Neural crest cell (in vitro differentiated cells): Measurements from ENCODE around the gene GSE1. TPM values are rescaled to one million over a fixed set of nuclear protein-coding genes. Genes with fewer than 3 reads are reported as not detected.

Source experiments
- DNase-seq: peaks from one replicate; pipeline ENCODE4 v3.0.0; 2021; ENCODE audit warnings: low read depth, mixed read lengths, low spot score
- H3K27ac Mint-ChIP-seq: one replicate; pipeline ENCODE4 v1.8.0; 2021; ENCODE audit warnings: mild to moderate bottlenecking, mixed read lengths; ENCODE audit not compliant: unreplicated experiment
- H3K27me3 Mint-ChIP-seq: 2 replicates; pipeline ENCODE4 v1.8.0; 2021; ENCODE audit warnings: low read depth, mild to moderate bottlenecking, mixed read lengths
- H3K36me3 Mint-ChIP-seq: 2 replicates; pipeline ENCODE4 v1.8.0; 2021; ENCODE audit warnings: low read depth, mild to moderate bottlenecking, mixed read lengths
- H3K4me1 Mint-ChIP-seq: 2 replicates; pipeline ENCODE4 v1.8.0; 2021; ENCODE audit warnings: mixed read lengths
- H3K4me3 Mint-ChIP-seq: one replicate; pipeline ENCODE4 v1.8.0; 2021; ENCODE audit warnings: mild to moderate bottlenecking, mixed read lengths
- H3K9me3 Mint-ChIP-seq: 2 replicates; pipeline ENCODE4 v1.8.0; 2021; ENCODE audit warnings: mixed read lengths
- total RNA-seq: library from RNA; stranded (reverse); gene quantifications from 2 replicates; pipeline ENCODE4 v1.2.1, GENCODE V29; 2021
- TF ChIP-seq, protein P1 (sequence below): fragments of 200-600 bp; sonication (generic); conservative IDR thresholded peaks from 2 replicates; pipeline ENCODE4 v1.5.0; 2021; ENCODE audit warnings: antibody characterized with exemption, mild to moderate bottlenecking

The GSE1 gene
- total RNA-seq, 1 donor from 2014 or later, result 27.3 TPM

DNA sequence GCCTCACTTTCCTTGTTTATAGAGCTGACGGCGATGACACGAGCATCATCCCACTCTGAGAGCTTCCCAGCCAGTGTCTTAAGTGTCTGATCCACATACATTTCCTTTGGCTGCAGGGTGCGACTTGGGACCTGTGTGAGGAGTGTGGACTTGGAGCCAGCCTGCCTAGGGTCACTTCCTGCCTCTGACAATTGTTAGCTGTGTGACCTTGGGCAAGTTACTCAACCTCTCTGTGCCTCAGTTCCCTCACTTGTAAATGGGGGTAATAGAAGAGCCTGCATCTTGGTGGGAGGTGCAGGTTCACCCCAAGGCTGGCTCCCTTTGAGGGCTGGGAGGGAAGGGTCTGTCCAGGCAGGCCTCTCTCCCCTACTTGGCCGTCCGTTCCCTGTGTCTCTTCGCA, 27.4 kb upstream of the GSE1 start:
- TF ChIP-seq, protein P1, sequence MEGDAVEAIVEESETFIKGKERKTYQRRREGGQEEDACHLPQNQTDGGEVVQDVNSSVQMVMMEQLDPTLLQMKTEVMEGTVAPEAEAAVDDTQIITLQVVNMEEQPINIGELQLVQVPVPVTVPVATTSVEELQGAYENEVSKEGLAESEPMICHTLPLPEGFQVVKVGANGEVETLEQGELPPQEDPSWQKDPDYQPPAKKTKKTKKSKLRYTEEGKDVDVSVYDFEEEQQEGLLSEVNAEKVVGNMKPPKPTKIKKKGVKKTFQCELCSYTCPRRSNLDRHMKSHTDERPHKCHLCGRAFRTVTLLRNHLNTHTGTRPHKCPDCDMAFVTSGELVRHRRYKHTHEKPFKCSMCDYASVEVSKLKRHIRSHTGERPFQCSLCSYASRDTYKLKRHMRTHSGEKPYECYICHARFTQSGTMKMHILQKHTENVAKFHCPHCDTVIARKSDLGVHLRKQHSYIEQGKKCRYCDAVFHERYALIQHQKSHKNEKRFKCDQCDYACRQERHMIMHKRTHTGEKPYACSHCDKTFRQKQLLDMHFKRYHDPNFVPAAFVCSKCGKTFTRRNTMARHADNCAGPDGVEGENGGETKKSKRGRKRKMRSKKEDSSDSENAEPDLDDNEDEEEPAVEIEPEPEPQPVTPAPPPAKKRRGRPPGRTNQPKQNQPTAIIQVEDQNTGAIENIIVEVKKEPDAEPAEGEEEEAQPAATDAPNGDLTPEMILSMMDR, result no peak
- no peak for DNase-seq
- peaks cover 69% of the 10 kb centered on the region for H3K27me3 Mint-ChIP-seq
- peaks cover 56% of the 10 kb centered on the region for H3K4me1 Mint-ChIP-seq
- peak overlapping the region; percentile 76 for H3K27ac Mint-ChIP-seq
- peak overlapping the region; percentile 18 for H3K4me3 Mint-ChIP-seq
- H3K9me3 Mint-ChIP-seq, result no peaks in the 10 kb centered on the region
- H3K36me3 Mint-ChIP-seq, result no peaks in the 10 kb centered on the region

DNA sequence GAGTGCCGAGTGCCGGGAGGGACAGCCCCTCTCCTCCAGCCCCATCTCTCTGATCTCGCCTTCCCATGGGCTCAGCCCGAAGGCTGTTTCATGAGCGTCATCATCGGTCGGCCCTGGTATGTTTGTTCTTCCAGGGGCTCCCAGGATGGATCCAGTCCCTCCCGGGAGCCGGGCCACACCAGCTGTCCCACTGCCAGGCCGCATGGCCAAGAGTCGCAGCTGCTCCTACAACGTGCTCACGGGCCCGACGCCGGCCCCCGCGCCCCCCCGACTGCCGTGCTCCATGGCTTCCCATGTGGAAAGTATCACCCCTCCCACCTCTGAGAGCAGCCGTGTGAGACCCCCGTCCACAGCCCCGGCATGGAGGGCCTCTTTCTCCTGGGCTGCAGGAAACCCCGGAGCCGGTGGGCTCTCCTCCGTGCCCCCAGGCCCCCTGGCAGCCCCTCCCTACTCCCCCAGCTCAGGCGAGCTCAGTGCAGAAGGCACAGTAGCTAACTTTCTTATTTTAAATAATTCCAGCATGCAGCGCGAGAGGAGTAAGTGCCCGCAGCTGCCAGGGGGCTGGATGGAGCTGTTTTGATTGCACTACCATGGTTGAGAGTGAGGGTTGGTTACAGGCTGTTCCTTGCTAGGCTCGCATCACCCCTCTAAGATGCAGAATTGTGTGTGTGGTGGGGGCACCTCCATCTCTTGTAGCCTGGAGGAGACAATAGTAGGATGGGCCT, 26.6 kb upstream of the GSE1 start:
- Mint-ChIP-seq H3K4me1 (peaks cover 51% of the 10 kb centered on the region), H3K27me3 (peaks cover 62% of the 10 kb centered on the region), H3K4me3 (peak overlapping the region; percentile 18), H3K27ac (peak overlapping the region; percentile 76), H3K36me3 (no peaks in the 10 kb centered on the region), H3K9me3 (no peaks in the 10 kb centered on the region)
- DNase-seq, result no peak
- TF ChIP-seq, protein P1, result no peak

DNA sequence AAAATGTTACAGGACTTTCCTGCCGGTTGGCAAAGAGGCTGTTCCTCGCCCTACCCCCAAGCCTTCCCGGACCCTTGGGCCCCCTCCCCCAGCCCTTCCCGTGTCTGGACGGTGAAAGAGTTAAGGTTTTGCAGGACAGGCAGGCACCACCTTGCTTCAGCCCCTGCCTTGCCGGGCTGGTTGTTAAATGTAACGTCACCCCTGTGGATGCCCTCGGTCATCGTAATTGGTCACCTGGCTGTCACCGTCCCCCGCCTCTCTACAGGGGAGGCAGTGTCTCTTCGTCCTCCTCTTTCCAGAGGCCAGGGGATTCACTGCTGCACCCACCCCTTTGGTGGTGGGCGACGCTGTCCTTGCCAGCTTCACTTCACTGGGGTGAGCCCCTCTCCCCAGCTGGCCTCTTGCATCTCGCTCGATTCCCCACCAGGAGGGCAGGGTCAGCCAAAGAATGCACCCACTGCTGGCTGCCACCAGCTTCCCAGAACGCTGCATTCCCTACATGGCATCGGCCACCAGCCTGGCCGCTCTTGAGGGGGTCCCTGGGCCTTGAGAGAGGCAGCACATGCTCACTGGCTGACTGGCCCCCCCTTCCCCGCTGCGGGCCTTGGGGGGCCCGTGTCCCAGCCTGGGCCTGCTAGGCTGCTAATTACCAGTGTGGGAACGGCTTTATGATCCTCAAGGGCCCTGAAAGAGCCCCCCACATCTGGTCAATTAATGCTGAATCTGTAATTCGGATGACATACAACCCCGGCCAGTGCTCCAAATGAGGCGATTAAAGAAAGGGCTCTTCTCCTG, 25.2 kb upstream of the GSE1 start:
- no peak for DNase-seq
- Mint-ChIP-seq H3K36me3 (no peaks in the 10 kb centered on the region), H3K27me3 (peaks cover 53% of the 10 kb centered on the region), H3K27ac (no peak overlapping the region), H3K4me1 (peaks cover 49% of the 10 kb centered on the region), H3K9me3 (no peaks in the 10 kb centered on the region), H3K4me3 (peak overlapping the region; percentile 48)
- TF ChIP-seq, protein P1, result no peak

DNA sequence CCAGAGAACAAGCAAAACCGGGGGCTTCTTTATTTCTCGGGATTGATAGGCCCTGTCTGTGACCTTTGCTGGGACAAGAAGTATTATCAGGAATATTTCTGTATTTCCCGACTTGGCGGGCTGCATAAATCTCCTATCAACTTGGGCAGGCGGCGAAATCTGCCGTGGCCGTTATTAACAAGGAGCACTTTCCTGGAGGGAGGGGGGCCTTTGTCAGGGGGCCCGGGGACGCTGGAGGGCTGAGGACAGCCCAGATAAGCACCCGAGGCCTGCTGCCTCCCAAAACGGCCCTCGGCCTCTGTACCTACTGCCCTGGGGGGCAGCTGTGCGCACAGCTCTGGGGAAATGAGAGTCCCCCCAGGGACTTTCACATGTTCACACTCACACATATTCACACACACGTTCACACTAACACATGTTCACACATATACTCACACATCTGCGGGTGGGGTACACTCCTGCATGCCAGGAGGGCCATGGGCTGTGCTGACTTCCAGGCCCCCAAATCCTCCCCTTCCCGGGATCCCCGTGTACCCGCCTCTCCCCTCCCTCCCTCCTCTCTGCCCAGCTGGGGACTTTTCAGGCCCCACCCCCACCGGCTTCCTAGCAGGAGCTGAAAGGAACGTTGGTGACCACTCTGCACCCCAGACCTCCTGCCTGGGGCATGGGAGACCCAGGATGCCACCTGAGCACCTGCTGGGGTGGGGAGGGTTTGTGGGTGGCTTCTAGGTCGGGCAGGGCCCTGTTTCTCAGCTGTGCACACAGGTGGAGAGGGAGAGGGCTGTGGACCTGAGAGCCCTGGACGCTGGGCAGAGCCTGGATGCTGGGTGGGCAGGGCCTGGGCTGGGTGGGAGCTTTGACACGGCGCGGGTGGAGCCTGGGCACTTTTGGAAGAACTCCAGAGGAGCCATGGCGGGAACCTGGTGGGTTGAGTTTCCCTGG, 24.3 kb upstream of the GSE1 start:
- Mint-ChIP-seq H3K4me1 (peaks cover 45% of the 10 kb centered on the region), H3K4me3 (peak overlapping the region; percentile 48), H3K36me3 (no peaks in the 10 kb centered on the region), H3K9me3 (no peaks in the 10 kb centered on the region), H3K27ac (no peak overlapping the region), H3K27me3 (peaks cover 48% of the 10 kb centered on the region)
- TF ChIP-seq, protein P1, result no peak
- no peak for DNase-seq
